GM19438 (cell line): ENCODE data around the gene RPS6KC1.
"Not testable (repeated sequence)": the region's sequence is repeated elsewhere in the genome, so short reads cannot be mapped to it uniquely, and the experiment has no call there.

ENCODE experiments used
- ATAC-seq: cut with Tn5 transposase; IDR thresholded peaks from one replicate; pipeline ENCODE4 v1.9.1; 2021; ENCODE audit warnings: low read depth; ENCODE audit not compliant: unreplicated experiment

RPS6KC1 gene, protein sequence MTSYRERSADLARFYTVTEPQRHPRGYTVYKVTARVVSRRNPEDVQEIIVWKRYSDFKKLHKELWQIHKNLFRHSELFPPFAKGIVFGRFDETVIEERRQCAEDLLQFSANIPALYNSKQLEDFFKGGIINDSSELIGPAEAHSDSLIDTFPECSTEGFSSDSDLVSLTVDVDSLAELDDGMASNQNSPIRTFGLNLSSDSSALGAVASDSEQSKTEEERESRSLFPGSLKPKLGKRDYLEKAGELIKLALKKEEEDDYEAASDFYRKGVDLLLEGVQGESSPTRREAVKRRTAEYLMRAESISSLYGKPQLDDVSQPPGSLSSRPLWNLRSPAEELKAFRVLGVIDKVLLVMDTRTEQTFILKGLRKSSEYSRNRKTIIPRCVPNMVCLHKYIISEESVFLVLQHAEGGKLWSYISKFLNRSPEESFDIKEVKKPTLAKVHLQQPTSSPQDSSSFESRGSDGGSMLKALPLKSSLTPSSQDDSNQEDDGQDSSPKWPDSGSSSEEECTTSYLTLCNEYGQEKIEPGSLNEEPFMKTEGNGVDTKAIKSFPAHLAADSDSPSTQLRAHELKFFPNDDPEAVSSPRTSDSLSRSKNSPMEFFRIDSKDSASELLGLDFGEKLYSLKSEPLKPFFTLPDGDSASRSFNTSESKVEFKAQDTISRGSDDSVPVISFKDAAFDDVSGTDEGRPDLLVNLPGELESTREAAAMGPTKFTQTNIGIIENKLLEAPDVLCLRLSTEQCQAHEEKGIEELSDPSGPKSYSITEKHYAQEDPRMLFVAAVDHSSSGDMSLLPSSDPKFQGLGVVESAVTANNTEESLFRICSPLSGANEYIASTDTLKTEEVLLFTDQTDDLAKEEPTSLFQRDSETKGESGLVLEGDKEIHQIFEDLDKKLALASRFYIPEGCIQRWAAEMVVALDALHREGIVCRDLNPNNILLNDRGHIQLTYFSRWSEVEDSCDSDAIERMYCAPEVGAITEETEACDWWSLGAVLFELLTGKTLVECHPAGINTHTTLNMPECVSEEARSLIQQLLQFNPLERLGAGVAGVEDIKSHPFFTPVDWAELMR

DNA sequence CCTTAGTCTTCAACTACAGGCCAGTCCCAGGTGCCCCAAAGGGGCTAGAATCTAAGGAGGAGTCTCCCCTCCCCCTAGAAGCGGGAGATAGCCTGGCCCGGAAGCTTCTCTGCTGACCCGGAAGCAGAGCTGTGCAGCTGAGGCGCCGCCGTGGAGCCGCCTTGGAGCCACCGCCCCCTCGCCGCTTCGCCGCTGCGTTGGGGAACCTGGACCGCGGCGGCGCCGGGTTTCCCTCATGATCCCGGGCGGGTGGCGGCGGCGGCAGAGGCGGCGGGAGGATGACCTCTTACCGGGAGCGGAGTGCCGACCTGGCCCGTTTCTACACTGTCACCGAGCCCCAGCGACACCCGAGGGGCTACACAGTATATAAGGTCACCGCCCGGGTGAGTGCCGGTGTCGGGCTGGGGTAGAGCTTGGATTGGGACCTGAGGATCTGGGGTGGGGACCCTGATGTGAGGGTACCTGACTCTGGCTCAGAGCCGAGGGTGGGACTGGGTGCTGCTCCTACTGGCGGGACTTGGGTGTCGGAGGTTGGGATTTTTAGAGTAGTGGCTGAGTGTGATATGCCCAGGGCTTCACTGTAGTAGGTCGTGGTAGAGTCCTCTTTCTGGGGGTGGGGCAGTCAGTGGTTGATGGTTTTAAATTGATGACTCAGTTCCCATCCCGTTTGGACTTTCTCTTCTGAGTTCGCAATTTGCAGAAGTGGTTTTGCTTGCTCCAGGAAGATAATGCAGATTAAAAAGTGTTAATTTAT lies at the start of gene RPS6KC1:
Gene RPS6KC1, plus strand, starts transcription at position 115 of the 754 bp plus-strand sequence. Its CDS starts 164 bp downstream, at position 279.
- peak; percentile 99 for ATAC-seq

DNA sequence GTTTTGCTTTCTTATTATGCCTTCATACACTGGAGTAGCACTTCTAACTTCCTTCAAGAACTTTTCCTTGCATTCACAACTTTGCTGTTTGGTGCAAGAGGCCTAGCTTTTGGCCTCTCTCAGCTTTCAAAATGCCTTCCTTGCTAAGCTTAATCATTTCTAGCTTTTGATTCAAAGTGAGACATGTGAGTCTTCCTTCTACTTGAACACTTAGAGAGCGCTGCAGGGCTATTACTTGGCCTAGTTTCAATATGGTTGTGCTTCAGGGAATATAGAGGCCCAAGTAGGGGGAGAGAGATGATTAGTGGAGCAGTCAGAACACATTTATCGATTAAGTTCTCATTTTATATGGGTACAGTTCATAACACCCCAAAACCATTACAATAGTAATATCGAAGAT lies 47.8 kb upstream of the RPS6KC1 start:
- ATAC-seq, result peak; percentile 73

- ATAC-seq, result peak; percentile 70
These were observed 42.5 kb upstream of the RPS6KC1 start for GRCh38 chr1:213008564-213008963.

DNA sequence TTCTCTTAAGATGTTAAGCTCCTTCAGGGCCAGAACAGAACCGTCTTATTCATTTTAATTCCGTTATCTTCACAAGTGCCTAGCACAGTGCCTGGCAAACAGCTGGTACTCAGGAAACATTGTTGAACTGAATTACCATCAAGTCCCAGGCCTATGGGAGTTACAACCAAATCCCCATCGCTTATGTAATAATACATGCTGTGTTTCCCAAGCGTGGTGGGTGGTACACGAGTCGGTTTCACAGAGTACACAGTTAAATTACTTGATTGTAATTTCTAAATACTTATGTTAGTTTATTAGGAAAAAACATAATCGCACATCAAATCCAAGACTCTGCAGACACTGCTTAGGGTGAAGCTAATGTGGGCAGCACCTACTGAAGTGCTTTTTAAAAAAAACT lies 36.4 kb upstream of the RPS6KC1 start:
- ATAC-seq, result no peak

GRCh38 chr1:213015099-213016050 lies 35.7 kb upstream of the RPS6KC1 start, which contains the start of gene ANGEL2:
Gene ANGEL2, minus strand, starts transcription at chr1:213015867. Its CDS starts 196 bp downstream, at chr1:213015671.
- ATAC-seq, result peak; percentile 94

DNA sequence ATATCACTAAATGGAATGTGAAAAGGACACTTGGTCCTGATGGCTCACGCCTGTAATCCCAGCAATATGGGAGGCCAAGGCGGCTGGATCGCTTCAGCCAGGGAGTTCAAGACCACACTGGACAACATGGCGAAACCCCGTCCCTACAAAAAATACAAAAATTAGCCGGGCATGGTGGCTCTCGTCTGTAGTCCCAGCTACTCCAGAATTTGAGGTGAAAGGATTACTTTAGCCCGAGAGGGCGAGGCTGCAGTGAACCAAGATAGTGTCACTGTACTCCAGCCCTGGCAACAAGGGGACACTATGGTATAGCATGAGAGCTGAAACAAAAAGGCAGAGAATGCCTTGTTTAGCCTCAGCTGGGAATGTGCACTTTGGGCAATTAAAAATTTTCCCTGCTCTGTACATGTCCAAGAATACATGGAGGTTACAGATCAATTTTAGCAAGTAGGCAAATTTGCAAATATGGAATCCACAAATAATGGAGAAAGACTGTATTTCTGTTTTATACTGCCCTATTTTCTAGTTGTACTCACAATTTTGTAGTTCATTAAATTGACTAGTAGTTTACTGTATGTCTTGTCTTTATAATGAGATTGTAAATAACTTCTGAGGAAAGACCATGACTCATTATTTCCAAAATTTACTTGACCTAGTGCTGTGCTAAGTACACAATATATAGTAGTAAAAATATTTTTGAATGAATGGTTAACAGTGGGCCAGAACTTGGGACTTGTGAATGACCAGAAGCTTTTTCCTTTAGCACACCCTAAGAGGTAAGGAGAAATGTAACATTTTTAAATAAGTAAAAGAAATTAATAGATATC lies 33.4 kb upstream of the RPS6KC1 start:
- no peak for ATAC-seq

DNA sequence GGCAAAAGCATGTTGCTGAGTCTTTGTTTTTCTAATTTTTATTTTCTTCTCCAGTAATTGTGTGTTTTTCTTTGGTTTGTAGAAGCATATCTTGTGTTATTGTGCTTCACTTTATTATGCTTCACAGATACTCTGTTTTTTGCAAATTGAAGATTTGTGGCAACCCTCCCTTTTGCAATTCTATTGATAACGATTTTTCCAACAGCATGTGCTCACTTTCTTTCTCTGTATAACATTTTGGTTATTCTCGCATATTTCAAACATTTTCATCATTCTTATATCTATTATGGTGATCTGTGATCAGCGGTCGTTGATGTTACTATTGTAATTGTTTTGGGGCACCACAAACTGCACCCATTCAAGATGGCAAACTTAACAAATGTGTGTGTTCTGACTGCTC lies 31.6 kb upstream of the RPS6KC1 start:
- no peak for ATAC-seq

DNA sequence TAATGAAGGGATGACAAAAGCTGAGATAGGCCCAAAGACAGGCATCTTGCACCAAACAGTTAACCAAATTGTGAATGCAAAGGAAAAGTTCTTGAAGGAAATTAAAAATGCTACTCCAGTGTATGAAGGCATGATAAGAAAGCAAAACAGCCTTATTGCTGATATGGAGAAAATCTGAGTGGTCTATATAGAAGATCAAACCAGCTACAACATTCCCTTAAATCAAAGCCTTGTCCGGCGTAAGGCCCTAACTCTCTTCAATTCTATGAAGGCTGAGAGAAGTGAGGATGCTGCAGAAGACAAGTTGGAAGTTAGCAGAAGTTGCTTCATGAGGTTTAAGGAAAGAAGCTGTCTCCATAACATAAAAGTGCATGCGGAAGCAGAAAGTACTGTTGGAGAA lies 31.0 kb upstream of the RPS6KC1 start:
- no peak for ATAC-seq

DNA sequence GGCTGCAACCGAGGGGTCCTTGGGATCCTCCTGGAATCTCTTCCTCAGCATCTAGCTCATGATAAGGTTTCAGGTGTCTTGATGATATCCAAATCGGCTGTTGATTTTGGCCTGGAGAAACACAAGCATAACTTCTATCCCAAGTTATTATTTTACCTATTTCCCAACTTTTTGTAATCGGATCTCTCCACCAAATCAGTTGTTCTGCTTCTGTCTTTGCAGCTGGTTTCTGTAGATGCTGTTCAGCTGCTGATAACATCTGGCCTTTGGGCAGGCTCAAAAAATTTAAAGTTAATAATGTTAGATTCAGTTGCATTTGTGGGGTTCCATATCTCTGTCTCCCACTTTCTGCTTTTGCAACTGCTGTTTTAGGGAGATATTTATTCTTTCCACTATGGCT lies 24.0 kb upstream of the RPS6KC1 start:
- ATAC-seq, result not testable (repeated sequence)

- no peak for ATAC-seq
These were observed 18.4 kb upstream of the RPS6KC1 start for GRCh38 chr1:213032651-213033050.

DNA sequence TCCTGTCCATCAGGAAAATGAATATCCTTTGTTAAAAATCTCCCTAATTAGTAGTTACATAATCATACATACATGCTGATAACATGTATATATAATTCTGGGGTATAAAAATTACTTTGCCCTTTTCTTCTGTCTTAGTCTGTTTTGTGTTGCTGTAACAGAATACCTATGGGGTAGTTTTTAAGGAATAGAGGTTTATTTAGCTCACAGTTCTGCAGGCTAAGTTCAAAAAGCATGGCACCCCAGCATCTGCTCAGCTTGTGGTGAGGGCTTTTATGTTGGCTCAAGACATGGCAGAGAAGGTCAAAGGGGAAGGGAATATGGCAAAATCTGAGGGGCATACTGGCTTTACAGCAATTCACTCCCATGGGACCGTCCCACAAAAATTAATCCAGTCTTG lies 16.3 kb upstream of the RPS6KC1 start:
- ATAC-seq, result no peak

DNA sequence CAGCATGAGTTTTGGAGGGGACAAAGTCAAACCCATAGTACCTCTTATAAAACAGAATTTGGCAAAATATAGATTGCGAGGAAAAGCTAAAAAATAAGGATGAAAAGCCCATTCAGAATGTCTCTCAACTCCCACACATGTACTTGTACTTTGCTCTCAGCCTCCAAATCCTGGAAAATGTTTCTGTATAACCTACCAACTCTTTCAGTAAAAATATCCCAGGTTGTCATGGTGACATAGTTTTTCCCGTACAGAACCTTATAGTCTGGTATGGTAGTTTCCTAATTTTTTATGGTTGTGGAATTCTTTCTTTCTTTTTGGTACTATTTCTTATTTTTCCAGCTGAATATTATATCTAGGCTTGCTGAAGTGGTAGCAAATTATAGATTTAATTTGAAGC lies 15.5 kb upstream of the RPS6KC1 start:
- ATAC-seq, result no peak

DNA sequence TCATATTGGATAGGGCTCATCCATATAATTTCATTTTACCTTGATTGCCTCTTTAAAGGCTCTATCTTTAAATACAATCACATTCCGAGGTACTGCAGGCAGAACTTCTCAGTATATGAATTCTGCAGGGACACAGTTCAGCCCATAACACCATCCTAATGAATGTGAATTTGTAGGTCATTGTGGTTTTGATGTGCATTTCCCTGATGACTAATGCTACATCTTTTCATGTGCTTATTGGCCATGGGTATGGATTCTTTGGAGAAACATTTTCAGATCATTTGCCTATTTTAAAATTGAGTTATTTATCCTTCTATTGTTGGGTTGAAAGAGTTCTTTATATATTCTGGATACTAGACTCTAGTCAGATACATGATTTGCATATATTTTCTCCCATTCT lies 9.6 kb upstream of the RPS6KC1 start:
- no peak for ATAC-seq

GRCh38 chr1:213045321-213046226 lies 5.5 kb upstream of the RPS6KC1 start:
- not testable (repeated sequence) for ATAC-seq

DNA sequence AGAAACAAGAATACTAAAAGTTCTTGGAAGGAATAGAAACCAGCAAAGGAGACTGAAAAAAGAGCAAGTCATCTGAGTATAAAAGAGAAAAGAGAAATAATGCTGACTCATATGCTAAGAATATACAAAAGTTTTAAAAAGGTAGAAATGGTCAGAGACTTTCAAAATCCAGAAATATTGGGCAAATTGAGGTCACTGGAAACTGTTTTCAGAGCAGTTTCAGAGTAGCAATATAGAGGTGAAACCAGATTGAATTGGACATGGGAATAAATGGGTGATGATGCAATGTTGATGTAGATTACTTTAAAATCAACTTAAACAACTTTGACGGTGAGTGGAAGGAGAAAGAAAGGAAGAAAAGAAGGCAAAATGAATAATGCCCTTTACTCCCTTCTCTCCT lies 1.8 kb upstream of the RPS6KC1 start:
- ATAC-seq, result no peak

- ATAC-seq, result peak; percentile 12
These were observed 305 bp upstream of the RPS6KC1 start for GRCh38 chr1:213050745-213051126.

GRCh38 chr1:213051881-213052202 lies 801 bp downstream of the RPS6KC1 start:
- ATAC-seq, result no peak

DNA sequence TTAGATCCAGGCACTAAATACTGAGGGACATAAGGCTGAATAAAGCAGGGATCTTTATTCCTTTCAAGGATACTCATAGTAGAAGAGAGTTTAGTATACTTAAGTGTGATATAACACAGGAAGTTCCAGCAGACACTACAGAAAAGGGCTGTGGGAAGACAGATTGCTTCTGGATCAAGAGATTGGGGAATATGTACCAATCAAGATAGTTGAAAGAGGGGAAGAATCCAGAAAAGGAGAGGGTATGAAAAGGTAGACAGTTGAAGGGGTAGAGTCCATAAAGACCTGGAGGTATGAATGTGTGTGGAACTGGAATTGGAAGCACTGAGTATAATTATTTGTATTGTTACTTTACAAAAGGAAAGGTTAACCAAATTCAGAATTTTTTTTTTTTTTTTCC lies 2.4 kb downstream of the RPS6KC1 start:
- no peak for ATAC-seq
